HepG2 (cell line): ENCODE measurements around the gene ERMAP. TPM values are rescaled to one million over a fixed set of nuclear protein-coding genes. Genes with fewer than 3 reads are reported as not detected.

ENCODE experiments used
- ATF7 ChIP-seq, 2 experiments: fragments of 450-650 bp in 1 of 2; sonication (generic) in 1 of 2; formaldehyde crosslinking in 1 of 2; IDR thresholded peaks; 2 replicates each; pipeline versions ENCODE4 v1.4.0 to v1.6.1; 2016 to 2020; ENCODE audit warnings: antibody characterized with exemption in 1 of 2, mild to moderate bottlenecking in 1 of 2, missing genetic modification reagents in 1 of 2
- CHD4 ChIP-seq: fragments of 200-600 bp; sonication (generic); IDR thresholded peaks from 2 replicates; pipeline ENCODE4 v1.7.0; 2017; ENCODE audit warnings: mild to moderate bottlenecking, low read length, borderline replicate concordance
- EZH2 ChIP-seq: conservative IDR thresholded peaks from 2 replicates; pipeline ENCODE4 v1.6.1; 2012; ENCODE audit warnings: mild to moderate bottlenecking, low read depth, low read length, moderate library complexity
- HOXA5 ChIP-seq: sonication (generic); formaldehyde crosslinking; IDR thresholded peaks from 2 replicates; pipeline ENCODE4 v1.4.0; 2020; ENCODE audit warnings: missing genetic modification reagents
- IRX3 ChIP-seq: sonication (generic); formaldehyde crosslinking; IDR thresholded peaks from 2 replicates; pipeline ENCODE4 v1.8.1; 2023; ENCODE audit warnings: mild to moderate bottlenecking, low read depth, missing genetic modification reagents, borderline replicate concordance
- KDM2A ChIP-seq: sonication (generic); formaldehyde crosslinking; IDR thresholded peaks from 2 replicates; pipeline ENCODE4 v1.4.0; 2020; ENCODE audit warnings: low read depth, missing genetic modification reagents, borderline replicate concordance
- MAFF ChIP-seq: IDR thresholded peaks from 2 replicates; pipeline ENCODE4 v1.6.1; 2011; ENCODE audit warnings: low read depth, low read length, improper control_type of control experiment
- MED1 ChIP-seq: sonication (generic); formaldehyde crosslinking; IDR thresholded peaks from 2 replicates; pipeline ENCODE4 v1.4.0; 2020; ENCODE audit warnings: missing genetic modification reagents
- SOX5 ChIP-seq: IDR thresholded peaks from 2 replicates; pipeline ENCODE4 v1.6.1; 2016; ENCODE audit warnings: borderline replicate concordance
- SUZ12 ChIP-seq: fragments of 150-350 bp; IDR thresholded peaks from 2 replicates; pipeline ENCODE4 v1.6.1; 2014; ENCODE audit warnings: low read depth, low read length
- TCF7 ChIP-seq: sonication (generic); IDR thresholded peaks from 2 replicates; pipeline ENCODE4 v1.6.1; 2016; ENCODE audit warnings: antibody characterized with exemption, low read depth
- XBP1 ChIP-seq: sonication (generic); formaldehyde crosslinking; IDR thresholded peaks from 2 replicates; pipeline ENCODE4 v1.5.0; 2020; ENCODE audit warnings: missing genetic modification reagents
- ZBTB21 ChIP-seq: sonication (generic); formaldehyde crosslinking; IDR thresholded peaks from 2 replicates; pipeline ENCODE4 v1.4.0; 2020; ENCODE audit warnings: missing genetic modification reagents
- ZFAT ChIP-seq: sonication (generic); formaldehyde crosslinking; conservative IDR thresholded peaks from 2 replicates; pipeline ENCODE4 v1.8.1; 2023; ENCODE audit warnings: missing genetic modification reagents, inconsistent platforms
- ZFP37 ChIP-seq: sonication (generic); formaldehyde crosslinking; IDR thresholded peaks from 2 replicates; pipeline ENCODE4 v1.4.0; 2020; ENCODE audit warnings: missing genetic modification reagents, borderline replicate concordance
- ZNF256 ChIP-seq: sonication (generic); formaldehyde crosslinking; conservative IDR thresholded peaks from 2 replicates; pipeline ENCODE4 v1.4.0; 2020; ENCODE audit warnings: missing genetic modification reagents
- ZNF430 ChIP-seq: sonication (generic); formaldehyde crosslinking; IDR thresholded peaks from 2 replicates; pipeline ENCODE4 v1.9.0; 2021; ENCODE audit warnings: mild to moderate bottlenecking, missing genetic modification reagents
- ZNF431 ChIP-seq: sonication (generic); formaldehyde crosslinking; IDR thresholded peaks from 2 replicates; pipeline ENCODE4 v1.9.0; 2022; ENCODE audit warnings: missing genetic modification reagents, low read depth, mild to moderate bottlenecking, borderline replicate concordance
- ZNF644 ChIP-seq: IDR thresholded peaks from 2 replicates; pipeline ENCODE4 v1.6.1; 2016; ENCODE audit warnings: low read depth
- ZNF75D ChIP-seq: sonication (generic); formaldehyde crosslinking; IDR thresholded peaks from 2 replicates; pipeline ENCODE4 v1.8.1; 2023; ENCODE audit warnings: missing genetic modification reagents, mild to moderate bottlenecking, borderline replicate concordance
- polyA plus RNA-seq, 8 experiments: library from polyadenylated mRNA; depleted of rRNA in 3 of 8; stranded (reverse) in 7 of 8; unstranded in 1 of 8; fragments of >200 nt; fragmentation: Illumina TruSeq in 4 of 8; extraction: Trizol in 4 of 8; gene quantifications; 2 replicates each; pipeline versions ENCODE4 v1.2.1 to v1.2.3, GENCODE V29; 2011 to 2016; ENCODE audit warnings: low read depth in 4 of 8, missing spikeins in 1 of 8, mixed read lengths in 1 of 8; ENCODE audit not compliant: insufficient read depth in 1 of 8
- total RNA-seq, 5 experiments: library from RNA; depleted of rRNA; stranded (reverse); fragments of >200 nt; fragmentation: Illumina TruSeq; extraction: Trizol; gene quantifications; 2 replicates each; pipeline ENCODE4 v1.2.3, GENCODE V29; 2016; ENCODE audit warnings: low read depth in 1 of 5
- TF ChIP-seq, protein P1 (sequence below), 2 experiments: sonication (generic) in 1 of 2; formaldehyde crosslinking in 1 of 2; IDR thresholded peaks; 2 replicates each; pipeline versions ENCODE4 v1.4.0 to v1.6.1; 2016 to 2020; ENCODE audit warnings: borderline replicate concordance in 1 of 2, low read depth in 1 of 2, mild to moderate bottlenecking in 1 of 2, missing genetic modification reagents in 1 of 2
- TF ChIP-seq, protein P2 (sequence below): sonication (generic); formaldehyde crosslinking; IDR thresholded peaks from 2 replicates; pipeline ENCODE4 v1.9.0; 2021; ENCODE audit warnings: missing genetic modification reagents, borderline replicate concordance
- TF ChIP-seq, protein P3 (sequence below): sonication (generic); formaldehyde crosslinking; IDR thresholded peaks from 2 replicates; pipeline ENCODE4 v1.5.1; 2020; ENCODE audit warnings: missing genetic modification reagents, mild to moderate bottlenecking, borderline replicate concordance

The ERMAP gene
- total and polyA plus RNA-seq, 2 of the 13 experiments (the other 11 are each of a cell fraction or from before 2014, with no cell fraction given) = 2.2 to 4.4 TPM

DNA sequence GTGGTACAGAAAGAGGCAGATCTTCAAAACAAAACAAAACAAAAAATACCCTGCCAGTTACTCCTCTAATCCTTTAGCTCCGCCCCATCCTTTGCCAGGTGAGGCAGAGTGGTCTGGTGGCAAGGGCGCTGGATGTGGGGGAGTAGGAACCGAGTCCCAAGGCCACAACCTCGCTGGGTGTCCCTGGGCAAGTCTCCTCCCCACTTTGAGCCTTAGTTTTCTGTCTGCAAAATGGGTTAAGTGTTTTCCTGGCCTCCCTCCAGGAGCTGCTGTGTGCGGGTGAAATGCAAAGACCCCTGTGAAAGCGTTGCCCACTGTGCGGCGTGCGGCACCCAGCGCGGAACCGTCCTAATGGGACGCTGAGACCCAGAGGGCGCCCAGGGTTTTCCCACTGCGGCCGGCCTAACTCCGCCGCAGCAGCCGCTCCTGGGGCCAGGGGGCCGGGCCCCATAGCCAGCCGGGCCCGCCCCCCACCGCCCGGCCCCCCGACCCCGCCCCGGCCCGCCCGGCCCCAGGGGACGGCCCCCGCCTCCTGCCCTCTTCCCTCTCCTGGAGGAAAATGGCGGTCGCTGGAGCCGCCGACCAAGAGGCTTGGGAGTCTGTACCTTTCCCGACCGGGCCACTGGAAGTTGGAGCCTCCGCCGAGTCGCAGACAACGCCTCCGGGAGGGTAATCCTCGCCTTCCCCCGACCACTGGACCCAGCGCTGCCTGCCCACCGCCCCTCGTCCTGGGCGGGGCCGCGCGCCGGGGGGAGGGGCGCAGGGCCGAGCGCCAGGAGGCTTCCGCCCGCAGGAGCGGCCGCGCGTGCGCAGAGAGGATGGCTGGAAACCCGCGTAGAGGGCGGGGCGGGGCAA lies at the start of gene ERMAP, which contains the start of gene SVBP (continued):
- TF ChIP-seq, protein P1, sequence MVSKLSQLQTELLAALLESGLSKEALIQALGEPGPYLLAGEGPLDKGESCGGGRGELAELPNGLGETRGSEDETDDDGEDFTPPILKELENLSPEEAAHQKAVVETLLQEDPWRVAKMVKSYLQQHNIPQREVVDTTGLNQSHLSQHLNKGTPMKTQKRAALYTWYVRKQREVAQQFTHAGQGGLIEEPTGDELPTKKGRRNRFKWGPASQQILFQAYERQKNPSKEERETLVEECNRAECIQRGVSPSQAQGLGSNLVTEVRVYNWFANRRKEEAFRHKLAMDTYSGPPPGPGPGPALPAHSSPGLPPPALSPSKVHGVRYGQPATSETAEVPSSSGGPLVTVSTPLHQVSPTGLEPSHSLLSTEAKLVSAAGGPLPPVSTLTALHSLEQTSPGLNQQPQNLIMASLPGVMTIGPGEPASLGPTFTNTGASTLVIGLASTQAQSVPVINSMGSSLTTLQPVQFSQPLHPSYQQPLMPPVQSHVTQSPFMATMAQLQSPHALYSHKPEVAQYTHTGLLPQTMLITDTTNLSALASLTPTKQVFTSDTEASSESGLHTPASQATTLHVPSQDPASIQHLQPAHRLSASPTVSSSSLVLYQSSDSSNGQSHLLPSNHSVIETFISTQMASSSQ (IDR thresholded peaks at IDR 0.05; ENCODE audit: low read depth) = no peak
- TF ChIP-seq, protein P1 (CRISPR knock-in tag; IDR thresholded peaks at IDR 0.05; ENCODE audit: borderline replicate concordance) = no peak; the same call in 1 of the 2 replicates
- TF ChIP-seq ZNF256 (CRISPR knock-in tag) = no peak
- TF ChIP-seq MAFF = no peak
- no peak for TF ChIP-seq ZNF75D (CRISPR knock-in tag)
- no peak for TF ChIP-seq ZFP37 (CRISPR knock-in tag)
- TF ChIP-seq, protein P2, sequence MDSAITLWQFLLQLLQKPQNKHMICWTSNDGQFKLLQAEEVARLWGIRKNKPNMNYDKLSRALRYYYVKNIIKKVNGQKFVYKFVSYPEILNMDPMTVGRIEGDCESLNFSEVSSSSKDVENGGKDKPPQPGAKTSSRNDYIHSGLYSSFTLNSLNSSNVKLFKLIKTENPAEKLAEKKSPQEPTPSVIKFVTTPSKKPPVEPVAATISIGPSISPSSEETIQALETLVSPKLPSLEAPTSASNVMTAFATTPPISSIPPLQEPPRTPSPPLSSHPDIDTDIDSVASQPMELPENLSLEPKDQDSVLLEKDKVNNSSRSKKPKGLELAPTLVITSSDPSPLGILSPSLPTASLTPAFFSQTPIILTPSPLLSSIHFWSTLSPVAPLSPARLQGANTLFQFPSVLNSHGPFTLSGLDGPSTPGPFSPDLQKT = no peak
- TF ChIP-seq IRX3 (CRISPR knock-in tag) = no peak
- no peak for TF ChIP-seq ZNF644 (CRISPR knock-in tag)
- 0 out of 2 replicates have a peak, but pooled peaks have one; percentile 28 for TF ChIP-seq HOXA5 (CRISPR knock-in tag)
- TF ChIP-seq ZNF430 (CRISPR knock-in tag) = no peak
- no peak for TF ChIP-seq SUZ12
- no peak for TF ChIP-seq ZNF431 (CRISPR knock-in tag)
- TF ChIP-seq KDM2A (CRISPR knock-in tag) = peak; percentile 42; the same call in 1 of the 2 replicates
- TF ChIP-seq TCF7 = no peak
- no peak for TF ChIP-seq CHD4
- no peak for TF ChIP-seq SOX5 (CRISPR knock-in tag)
- TF ChIP-seq XBP1 = no peak
- TF ChIP-seq ATF7 (IDR thresholded peaks at IDR 0.05) = no peak
- TF ChIP-seq ATF7 (CRISPR knock-in tag; IDR thresholded peaks at IDR 0.05) = no peak
- TF ChIP-seq MED1 (CRISPR knock-in tag) = no peak; the same call in 1 of the 2 replicates
- TF ChIP-seq, protein P3, sequence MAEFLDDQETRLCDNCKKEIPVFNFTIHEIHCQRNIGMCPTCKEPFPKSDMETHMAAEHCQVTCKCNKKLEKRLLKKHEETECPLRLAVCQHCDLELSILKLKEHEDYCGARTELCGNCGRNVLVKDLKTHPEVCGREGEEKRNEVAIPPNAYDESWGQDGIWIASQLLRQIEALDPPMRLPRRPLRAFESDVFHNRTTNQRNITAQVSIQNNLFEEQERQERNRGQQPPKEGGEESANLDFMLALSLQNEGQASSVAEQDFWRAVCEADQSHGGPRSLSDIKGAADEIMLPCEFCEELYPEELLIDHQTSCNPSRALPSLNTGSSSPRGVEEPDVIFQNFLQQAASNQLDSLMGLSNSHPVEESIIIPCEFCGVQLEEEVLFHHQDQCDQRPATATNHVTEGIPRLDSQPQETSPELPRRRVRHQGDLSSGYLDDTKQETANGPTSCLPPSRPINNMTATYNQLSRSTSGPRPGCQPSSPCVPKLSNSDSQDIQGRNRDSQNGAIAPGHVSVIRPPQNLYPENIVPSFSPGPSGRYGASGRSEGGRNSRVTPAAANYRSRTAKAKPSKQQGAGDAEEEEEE (CRISPR knock-in tag) = no peak
- TF ChIP-seq ZFAT (CRISPR knock-in tag) = no peak
- no peak for TF ChIP-seq EZH2
- no peak for TF ChIP-seq ZBTB21 (CRISPR knock-in tag)
